Measurements from ENCODE around the gene LYZL1.
"Not testable (repeated sequence)": the region's sequence is repeated elsewhere in the genome, so short reads cannot be mapped to it uniquely, and the experiment has no call there.

LYZL1 gene

DNA sequence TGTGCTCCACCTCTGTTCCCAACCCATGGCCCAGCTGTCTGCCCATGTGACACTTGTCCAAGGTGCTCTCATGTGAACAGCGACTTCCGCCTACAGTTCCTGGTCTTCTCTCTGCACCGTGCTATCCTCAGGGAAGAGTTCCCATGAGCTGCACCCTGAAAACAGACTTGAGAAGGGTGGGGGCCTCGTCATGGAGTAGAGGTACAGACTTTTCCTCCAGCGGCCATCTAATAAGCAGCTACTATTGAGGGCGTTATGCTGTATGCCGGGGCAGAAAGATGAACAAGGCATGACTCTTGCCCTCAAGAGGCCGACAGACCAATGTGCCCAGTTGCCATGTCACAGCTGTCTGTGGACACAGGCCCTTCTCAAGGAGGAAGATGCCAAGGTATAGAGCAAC is 25.4 kb upstream of the LYZL1 start:
- DNase-seq (ENCODE audit: low spot score): no peak

DNA sequence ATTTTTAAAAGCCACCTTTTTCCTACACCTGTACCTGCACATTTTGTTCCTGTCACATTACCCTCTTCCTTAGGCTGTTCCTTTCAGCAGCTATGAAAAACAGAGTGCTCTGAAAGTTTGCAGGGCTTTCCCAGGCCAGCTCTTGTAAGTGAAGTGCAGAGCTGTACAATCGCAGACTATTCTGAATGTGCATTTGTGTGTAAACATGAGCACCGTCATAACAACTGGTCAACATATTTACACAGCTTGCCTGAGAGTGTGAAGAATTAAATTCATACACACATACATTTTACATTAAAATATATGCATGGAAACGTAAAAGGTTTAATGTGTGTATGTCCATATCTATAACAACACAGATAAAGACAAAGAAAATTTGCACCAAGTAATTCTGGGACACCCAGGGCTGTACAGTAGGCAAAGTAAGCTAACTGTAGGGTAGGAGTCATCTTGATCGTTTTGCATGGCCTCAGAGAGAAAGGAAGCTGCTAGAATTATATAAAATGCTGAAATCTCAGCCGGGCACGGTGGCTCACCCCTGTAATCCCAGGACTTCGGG is 23.6 kb upstream of the LYZL1 start:
- no peak for DNase-seq (ENCODE audit: low spot score)

DNA sequence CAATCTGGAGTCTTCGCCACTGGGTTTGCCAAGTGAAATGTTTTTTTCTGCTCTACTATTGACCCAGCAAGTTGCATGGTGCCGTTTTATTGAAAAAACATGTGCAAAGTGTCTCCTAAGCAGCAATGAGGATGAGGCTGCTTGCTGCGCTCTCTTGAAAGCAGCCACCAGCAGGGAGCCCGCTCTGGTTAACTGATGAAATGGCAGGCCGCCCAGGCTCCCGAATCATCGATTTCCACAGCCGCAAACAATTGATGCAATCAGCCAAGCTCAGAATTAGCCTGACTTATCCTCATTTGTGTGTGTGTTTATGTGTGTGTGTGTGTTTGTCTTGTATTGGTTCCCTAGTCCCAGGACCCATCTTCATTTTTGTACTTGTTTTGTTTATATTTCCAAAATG is 22.2 kb upstream of the LYZL1 start:
- DNase-seq (ENCODE audit: low spot score): peak; percentile 34

DNA sequence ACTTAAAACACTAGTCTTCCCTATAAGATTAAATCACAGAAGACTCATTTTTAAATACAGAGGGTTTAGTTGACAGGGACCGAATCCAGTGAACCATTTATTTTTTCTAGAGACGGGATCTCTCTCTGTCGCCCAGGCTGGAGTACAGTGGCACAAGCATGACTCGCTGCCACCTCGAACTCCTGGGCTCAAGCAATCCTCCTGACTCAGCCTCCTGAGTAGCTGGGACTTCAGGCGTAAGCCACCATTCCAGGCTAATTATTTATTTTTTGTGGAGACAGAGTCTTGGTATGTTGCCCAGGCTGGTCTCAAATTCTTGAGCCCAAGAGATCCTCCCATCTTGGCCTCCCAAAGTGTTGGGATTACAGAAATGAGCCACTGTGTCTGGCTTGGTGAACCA is 20.9 kb upstream of the LYZL1 start:
- DNase-seq (ENCODE audit: low spot score): no peak

DNA sequence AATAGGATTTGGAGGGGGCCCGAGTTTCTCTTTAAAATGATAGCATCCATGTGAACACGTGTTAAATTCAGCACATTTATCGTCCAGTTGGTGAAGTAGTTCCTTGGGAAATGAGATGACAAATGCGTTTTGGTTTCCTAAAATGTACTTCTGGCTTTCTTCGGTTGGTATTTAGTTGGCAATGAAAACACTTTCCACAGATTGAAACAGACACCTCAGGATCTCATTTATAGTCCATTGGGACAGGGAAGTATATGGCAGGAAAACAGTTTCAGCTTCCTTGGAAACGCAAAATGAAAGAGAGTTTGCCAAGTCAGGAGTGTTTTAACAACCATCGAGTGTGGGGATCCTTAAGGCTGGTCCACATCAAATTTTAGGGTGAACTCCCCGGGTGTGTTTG is 19.4 kb upstream of the LYZL1 start:
- DNase-seq (ENCODE audit: low spot score): no peak

DNA sequence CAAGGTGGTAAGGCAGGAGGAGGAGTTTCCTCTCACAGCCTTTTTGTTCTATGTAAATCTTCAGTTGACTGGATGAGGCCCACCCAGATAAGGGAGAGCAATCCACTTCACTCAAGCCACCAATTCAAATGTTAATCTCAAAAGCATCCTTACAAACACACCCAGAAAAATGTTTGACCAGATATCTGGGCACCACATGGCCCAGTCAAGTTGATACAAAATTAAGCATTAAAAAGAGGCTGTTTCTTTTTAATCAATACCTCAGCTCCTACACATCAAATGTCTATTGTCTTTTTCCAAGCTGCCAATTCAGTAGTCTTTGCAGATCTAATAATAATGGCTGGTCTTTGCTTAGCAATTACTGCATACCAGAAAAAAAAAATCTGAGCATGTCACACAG is 18.0 kb upstream of the LYZL1 start:
- no peak for DNase-seq (ENCODE audit: low spot score)

DNA sequence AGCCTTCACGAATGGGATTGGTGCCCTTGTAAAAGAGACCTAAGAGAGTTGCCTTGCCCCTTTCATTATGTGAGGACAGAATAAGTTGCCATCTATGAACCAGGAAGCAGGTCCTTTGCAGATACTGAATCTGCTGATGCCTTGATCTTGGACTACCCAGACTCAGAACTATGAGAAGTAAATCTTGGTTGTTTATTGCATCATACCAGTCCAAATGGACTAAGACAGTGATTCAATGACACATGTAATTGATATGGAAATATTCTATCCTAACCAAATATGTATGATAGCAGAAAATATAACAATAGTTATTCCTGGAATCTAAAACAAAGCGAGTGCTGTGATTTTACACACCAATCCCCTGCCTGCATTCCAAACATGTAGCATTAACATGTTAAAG is 17.0 kb upstream of the LYZL1 start:
- DNase-seq (ENCODE audit: low spot score): no peak

DNA sequence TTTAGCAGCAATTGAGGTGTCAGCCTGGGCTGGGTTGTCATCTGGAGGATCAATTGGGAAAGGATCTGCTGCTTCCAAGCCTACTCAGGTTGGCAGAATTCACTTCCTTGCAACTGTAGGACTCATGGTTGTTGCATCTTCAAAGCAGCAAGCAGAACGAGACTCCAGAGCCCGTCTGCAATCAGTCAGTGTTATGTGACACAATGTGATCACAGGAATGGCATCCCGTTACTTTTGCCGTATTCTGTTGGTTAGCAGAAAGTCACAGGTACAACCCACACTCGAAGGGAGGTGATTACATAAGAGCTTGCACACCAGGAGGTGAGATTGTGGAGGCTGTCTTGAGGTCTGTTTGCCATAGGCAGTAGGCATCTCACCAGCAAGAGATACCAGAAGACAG is 15.4 kb upstream of the LYZL1 start:
- DNase-seq (ENCODE audit: low spot score): no peak

DNA sequence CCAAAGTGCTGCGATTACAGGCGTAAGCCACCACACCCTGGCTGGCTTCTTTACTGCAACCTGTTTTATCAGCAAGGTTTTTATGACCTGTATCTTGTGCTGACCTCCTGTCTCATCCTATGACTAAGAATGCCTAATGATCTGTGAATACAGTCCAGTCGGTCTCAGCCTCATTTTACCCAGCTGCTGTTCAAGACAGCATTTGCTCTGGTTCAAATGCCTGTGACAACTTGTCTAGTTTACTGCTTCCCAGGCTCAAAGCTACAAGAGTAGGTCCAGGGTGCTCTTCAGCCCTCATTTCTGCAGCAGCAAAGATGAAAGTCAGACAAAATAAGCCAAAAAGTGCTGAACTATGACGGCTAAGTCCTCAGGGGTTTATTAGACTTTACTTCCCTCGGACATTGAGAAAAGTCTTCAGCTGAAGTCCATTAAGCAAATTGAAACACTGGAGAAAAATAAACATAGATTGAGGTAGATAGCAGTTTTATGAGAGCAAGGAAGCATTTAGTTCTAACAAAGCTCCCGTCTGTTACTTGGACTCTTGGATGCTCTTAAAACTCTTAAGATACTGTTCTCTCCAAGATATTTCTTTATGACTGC is 12.5 kb upstream of the LYZL1 start:
- DNase-seq (ENCODE audit: low spot score): no peak

DNA sequence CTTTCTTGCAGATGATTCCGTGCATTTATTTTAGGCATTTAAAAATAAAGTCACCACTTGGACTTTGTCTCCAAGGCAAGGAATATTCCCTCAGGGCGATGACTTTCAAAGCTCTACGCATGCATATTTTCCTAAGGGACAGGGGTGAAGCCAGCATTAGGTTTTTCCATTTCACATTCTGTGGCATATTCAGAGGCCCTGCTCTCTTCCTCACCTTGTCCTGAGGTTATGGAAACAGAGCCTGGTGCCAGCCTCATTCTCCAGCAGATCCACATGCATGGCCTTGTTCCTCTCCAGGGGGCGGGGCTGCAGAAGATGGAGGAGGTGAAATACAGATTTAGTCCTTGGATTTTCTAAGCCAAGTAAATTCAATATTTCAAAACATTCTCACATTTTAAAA is 11.6 kb upstream of the LYZL1 start:
- no peak for DNase-seq (ENCODE audit: low spot score)

DNA sequence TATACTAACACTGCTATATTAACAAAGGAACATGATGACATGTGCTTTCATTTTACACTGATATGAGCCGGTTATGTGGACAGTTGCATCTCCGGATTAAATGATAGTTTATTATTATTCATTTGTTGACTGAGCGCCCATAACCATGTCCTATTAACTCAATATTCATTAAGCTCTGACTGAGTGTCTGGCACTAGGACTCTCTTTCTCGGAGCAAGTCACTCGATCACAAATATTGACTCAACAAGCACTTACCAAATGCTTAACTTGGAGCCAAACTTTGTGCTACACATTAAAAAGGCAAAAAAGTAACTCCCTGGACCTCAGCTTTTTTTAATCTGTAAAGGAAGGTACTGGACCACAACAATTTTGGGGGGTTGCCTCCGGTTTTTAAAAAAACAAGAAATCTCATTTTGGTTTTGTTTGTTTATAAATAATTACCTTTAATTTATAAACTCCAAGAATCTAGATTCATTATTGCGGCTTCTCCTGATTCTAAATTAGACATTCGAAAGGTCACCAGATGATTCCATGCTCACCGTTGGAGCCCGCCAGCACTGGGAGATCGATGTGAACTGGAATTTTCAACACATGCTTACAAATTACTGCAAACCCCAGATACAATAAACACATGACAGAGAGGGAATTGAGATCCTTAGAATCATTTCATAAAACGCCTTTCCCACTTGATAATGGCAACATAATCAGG is 8.9 kb upstream of the LYZL1 start:
- no peak for DNase-seq (ENCODE audit: low spot score)

DNA sequence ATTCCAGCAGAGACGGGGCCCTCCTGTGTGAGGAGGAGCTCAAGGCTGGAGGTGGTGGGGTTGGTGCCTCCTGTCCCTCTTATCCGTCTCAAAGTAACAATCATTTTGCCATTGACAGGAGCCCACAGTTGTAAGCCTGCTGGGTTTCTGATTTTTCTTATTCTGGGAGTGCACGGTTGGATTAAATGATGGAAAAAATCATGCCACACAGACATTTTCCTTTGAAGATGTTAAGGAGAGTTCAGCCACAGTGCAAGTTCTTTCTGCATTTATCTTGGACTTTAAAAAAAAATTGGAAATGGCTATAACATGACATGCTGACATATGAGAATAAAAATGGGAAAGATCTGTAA is 8.4 kb upstream of the LYZL1 start:
- no peak for DNase-seq (ENCODE audit: low spot score)

DNA sequence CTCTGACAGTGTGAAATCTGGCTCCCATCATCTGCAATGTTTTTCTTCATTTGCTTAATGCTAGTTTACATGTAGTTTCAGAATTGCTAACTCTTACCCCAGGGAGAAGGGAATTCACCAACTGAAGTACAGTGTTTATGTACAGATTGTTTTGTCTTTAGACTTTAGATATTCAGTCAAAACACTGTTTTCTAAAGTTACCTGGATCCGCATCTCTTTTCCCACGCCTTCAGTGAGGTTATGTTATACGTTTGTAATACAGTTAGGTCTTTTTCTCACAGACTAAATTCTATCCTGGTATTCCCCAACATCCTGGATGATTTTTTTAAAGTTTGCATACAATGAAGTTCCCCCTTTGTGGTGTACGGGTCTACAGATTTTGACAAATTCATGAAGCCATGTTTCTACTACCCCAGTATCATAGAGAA is 3.2 kb upstream of the LYZL1 start:
- DNase-seq (ENCODE audit: low spot score): no peak

DNA sequence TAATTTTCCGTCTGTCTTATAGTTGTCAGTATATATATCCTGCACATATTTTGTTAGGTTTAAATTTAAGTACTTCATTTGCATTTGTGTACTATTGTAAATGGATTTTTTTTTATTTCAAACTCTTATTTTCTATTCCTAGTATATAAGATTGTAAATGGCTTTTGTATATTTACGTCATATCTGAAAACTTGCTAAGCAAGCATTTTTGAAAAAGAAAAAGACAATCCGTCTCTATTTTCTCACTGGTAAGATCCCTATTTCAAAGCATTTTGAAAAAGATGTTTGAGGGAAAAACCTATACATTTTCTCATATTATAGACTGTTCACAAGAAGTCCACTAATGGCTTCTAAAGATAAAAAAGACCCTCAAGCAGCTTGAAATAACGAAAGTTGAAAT is 1.2 kb upstream of the LYZL1 start:
- DNase-seq (ENCODE audit: low spot score): no peak

DNA sequence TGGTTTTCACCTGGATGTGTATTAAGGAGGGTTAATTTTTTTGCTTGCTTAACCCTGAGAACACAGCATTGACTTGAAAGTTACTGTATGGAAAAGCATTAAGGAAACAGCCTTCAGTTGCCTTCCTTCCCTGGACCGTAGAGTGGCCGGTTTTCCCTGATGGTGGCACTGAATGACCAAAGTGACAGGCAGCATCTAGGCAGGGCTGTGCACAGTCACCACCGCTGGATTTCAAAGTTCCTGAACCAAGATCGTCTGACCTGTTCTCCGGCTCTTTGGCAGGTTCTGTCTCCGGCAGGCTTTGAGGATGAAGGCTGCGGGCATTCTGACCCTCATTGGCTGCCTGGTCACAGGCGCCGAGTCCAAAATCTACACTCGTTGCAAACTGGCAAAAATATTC is 2.7 kb downstream of the LYZL1 start:
- not testable (repeated sequence) for DNase-seq (ENCODE audit: low spot score)

DNA sequence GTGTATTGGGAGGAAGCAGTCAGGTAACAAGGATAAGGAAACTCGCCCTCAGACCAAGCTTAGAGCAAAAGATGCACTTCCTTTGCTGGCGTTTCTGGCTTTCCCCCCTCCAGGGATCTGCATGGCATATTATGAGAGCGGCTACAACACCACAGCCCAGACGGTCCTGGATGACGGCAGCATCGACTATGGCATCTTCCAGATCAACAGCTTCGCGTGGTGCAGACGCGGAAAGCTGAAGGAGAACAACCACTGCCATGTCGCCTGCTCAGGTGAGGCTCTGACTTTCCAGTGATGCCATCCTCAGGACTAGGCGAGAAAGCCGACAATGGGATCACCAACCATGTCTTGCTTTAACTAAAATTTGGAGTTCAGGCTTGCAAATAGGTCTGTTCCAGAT is 3.5 kb downstream of the LYZL1 start:
- DNase-seq (ENCODE audit: low spot score): not testable (repeated sequence)

DNA sequence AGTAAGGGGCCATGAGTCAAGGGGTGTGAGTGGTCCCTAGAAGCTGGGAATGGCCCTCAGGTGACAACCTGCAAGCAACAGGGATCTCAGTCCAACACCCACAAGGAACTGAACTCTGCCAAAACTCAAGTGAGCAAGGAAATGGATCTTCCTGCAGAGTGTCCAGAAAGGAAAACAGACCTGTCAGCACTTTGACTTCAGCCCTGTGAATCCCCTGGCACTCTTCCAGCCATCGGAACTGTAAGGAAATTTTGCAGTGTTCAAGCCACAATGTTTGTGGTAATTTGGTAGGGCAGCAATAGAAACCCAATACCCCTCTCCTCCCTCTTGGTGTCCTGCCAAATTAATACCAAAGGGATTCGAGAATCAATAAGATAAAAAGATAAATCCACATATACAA is 6.9 kb downstream of the LYZL1 start:
- no peak for DNase-seq (ENCODE audit: low spot score)

DNA sequence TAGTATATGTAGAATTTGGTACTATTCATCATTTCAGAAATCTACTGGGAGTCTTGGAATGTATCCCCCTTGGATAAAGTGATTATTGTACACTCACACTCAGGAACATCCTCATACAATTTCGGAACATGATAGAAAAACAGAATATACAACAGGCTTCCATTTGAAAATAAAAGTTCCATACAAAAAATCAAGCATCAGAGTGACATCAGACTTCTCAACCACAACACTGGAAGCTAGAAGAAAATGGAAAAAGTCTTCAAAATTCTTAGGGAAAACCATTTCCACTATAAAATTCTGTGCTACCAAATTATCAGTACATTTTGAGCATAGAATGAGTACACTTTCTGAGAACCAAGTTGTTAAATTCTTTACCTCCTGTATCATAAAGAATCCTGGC is 8.8 kb downstream of the LYZL1 start:
- DNase-seq (ENCODE audit: low spot score): no peak

DNA sequence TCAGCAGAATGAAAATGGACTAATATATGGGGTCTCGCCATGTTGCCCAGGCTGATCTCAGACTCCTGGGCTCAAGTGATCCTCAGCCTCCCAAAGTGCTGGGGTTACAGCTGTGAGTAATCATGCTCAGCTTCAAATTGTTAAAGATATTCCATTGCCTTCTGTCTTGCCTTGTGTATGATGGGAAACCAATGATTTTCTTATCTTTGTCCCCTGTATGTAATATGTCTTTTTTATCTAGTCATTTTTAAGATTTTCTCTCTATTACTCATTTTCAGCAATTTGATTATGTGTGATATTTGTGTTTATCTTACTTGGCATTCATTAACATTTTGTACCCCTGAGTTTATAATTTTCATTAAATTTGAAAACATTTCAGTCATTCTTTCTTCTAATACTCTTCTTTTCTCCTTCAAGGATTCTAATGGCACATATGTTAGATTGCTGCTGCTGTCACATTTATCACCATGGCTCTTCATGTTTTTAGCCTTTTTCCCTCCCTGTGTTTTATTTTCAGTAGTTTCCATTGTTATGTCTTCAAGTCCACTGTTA is 12.6 kb downstream of the LYZL1 start:
- DNase-seq (ENCODE audit: low spot score): no peak

DNA sequence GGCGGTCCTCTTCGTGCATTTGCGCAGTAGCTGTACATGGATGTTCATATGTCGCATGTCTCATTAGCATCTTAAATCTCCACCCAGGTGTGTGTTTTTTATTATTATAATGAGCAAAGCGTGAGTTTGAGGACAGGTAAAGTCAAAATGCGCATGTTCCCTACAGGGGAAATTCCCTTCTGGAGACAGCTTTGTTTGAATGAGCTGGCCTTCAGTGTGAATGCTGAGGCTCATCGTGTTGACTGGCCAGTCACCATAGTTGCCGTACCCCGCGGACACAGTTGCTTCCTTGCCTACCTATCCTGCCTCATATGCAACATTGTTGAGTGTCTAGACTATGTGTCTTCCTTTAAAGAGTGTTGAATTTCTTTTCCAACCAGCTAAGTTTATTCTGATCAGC is 13.6 kb downstream of the LYZL1 start:
- no peak for DNase-seq (ENCODE audit: low spot score)

DNA sequence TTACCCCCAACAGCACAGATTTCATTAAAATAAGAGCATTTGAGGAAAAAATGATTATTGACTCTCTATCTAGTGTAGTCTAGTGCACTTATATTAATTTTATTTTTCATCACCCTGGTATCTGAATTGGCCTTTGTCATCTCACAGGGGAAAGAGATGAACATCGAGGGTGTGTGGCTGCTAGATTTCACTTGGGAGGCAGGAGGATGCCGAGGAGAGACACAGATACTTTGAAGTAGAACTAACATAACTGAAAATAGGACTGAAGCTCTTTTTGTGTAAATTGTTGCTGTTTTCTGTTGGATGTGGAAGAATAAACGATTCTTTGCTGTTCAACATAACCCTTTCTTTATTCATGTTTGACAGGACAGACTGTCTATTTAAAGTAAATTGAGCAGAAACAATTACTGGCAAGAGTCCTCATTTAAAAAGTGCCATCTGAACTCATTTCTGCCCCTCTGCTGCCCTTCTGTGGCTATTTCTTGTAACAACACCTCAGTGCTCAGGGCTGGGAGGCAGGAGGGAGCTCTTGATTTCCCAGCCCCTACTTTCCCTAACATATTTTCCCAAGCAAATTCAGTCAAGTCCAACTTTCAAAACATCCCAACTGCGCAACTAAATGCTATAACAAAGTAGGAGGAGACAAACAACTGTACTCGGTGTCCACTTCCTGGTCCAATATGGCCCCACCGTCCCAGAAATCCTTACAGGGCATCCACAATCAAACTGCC is 15.6 kb downstream of the LYZL1 start:
- peak; percentile 86 for DNase-seq (ENCODE audit: low spot score)

DNA sequence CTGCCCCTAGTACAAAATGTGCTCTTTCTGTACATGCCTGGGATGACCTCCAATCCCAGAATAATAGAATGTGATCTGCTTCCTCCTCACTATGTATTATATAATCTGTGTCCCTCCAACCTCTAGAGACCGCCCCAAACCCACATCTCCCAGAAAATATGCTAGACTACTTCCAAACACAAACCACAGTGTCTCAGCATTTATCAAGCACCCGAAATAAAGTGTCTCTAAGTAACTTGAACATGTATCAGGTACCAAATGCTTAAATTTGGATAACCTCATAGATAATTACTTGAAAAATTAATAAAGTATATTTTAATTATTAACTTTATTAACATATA is 16.1 kb downstream of the LYZL1 start:
- DNase-seq (ENCODE audit: low spot score): no peak

DNA sequence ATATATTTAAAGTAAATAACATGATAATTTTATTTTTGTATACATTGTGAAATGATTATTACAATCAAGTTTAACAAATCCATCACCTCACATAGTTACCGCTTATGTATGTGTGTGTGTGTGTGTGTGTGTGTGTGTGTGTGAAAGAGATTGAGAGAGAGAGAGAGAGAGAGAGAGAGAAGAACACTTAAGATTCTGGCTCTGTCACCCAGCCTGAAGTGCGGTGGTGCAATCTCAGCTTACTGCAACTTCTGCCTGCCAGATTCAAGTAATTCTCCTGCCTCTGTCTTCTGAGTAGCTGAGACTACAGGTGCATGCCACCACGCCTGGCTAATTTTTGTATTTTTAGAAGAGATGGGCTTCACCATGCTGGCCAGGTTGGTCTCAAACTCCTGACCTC is 17.8 kb downstream of the LYZL1 start:
- DNase-seq (ENCODE audit: low spot score): no peak
